DND-41 (cell line): ENCODE measurements around the gene RNU1-1.
"Not testable (repeated sequence)": the region's sequence is repeated elsewhere in the genome, so short reads cannot be mapped to it uniquely, and the experiment has no call there.

Experiments
- ATAC-seq: fragments of 200-7000 bp; cut with Tn5 transposase; 3 replicates; pipeline ENCODE4 v1.9.1; 2021; ENCODE audit warnings: low read depth; ENCODE audit not compliant: insufficient read depth
- DNase-seq: peaks from one replicate; pipeline ENCODE4 v3.0.0-alpha.2; 2020
- H2AFZ ChIP-seq: 2 replicates; pipeline ENCODE4 v1.6.0; 2012; ENCODE audit warnings: low read depth, low read length
- H3K27ac ChIP-seq: 2 replicates; pipeline ENCODE4 v1.5.1; 2012; ENCODE audit warnings: low read length, inconsistent platforms
- H3K27me3 ChIP-seq: fragments of 200-600 bp; sonication (generic); 2 replicates; pipeline ENCODE4 v1.6.0; 2012; ENCODE audit warnings: low read length, mild to moderate bottlenecking, inconsistent platforms; ENCODE audit not compliant: insufficient read depth, poor library complexity
- H3K36me3 ChIP-seq: 2 replicates; pipeline ENCODE4 v1.5.1; 2012; ENCODE audit warnings: low read length, inconsistent platforms; ENCODE audit not compliant: insufficient read depth
- H3K4me1 ChIP-seq: 2 replicates; pipeline ENCODE4 v1.5.1; 2012; ENCODE audit warnings: mild to moderate bottlenecking, low read length; ENCODE audit not compliant: insufficient read depth
- H3K4me2 ChIP-seq: 2 replicates; pipeline ENCODE4 v1.6.0; 2012; ENCODE audit warnings: mild to moderate bottlenecking, moderate library complexity, low read length, inconsistent platforms; ENCODE audit not compliant: insufficient read depth
- H3K4me3 ChIP-seq, 2 experiments: fragments of 200-600 bp in 1 of 2; shearing (Covaris generic) in 1 of 2; 2 replicates each; pipeline ENCODE4 v1.5.1; 2012 to 2016; ENCODE audit warnings: inconsistent platforms in 2 of 2, low read length in 2 of 2, mild to moderate bottlenecking in 2 of 2, low read depth in 1 of 2, moderate library complexity in 1 of 2
- H3K79me2 ChIP-seq: 2 replicates; pipeline ENCODE4 v1.6.0; 2012; ENCODE audit warnings: low read length, inconsistent platforms; ENCODE audit not compliant: insufficient read depth
- H3K9ac ChIP-seq: 2 replicates; pipeline ENCODE4 v1.6.0; 2012; ENCODE audit warnings: low read depth, mild to moderate bottlenecking, inconsistent platforms, low read length, moderate library complexity
- H3K9me3 ChIP-seq: 2 replicates; pipeline ENCODE4 v1.5.1; 2012; ENCODE audit warnings: low read length, moderate library complexity, mild to moderate bottlenecking, inconsistent platforms; ENCODE audit not compliant: insufficient read depth, severe bottlenecking
- H4K20me1 ChIP-seq: 2 replicates; pipeline ENCODE4 v1.6.0; 2012; ENCODE audit warnings: low read length; ENCODE audit not compliant: insufficient read depth
- EZH2 ChIP-seq: IDR thresholded peaks from 3 replicates; pipeline ENCODE4 v1.6.1; 2012; ENCODE audit warnings: borderline replicate concordance, low read depth, mild to moderate bottlenecking, moderate library complexity, low read length, inconsistent platforms; ENCODE audit not compliant: severe bottlenecking
- TF ChIP-seq, protein P1 (sequence below): IDR thresholded peaks from 2 replicates; pipeline ENCODE4 v1.5.1; 2012; ENCODE audit warnings: borderline replicate concordance, low read length, moderate library complexity, mild to moderate bottlenecking; ENCODE audit not compliant: poor library complexity, severe bottlenecking; ENCODE audit errors: extremely low read depth

Gene RNU1-1

DNA sequence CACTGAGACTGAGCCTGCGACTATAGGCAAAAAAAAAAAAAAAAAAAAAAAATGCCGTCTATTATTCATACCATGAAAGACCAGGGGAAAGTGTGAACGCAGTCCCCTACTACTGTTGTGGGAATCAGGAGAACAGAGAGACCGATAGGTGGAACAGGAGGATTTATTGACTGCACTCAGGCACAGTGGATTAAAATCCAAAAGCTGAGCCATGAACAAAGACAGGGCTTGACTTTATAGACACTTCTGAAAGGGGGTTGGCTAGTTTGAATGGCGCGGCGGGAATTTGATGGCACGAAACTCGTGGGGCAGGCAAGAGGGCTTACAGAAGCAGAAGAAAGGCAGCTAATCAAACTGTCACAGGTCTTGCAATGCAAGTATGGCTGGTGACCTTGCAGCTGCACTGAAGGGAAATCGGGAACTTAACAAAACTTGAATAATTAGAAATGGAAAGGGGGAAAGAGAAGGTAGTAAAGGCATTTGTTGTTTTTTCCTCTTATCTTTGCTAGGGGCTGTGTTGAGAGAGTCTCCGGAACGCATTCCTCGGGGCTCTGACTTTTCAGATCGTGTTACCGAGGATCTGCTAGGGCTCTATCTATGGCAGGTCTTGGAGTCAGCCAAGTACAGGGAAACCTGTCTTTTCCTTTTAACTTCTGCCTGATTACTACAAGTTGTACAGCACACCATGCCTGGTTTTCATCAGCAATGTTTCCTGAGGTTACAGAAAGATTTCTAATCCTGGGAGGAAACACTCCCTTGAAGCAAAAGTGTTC lies 7.5 kb downstream of the RNU1-1 start:
- not testable (repeated sequence) for H3K9me3 ChIP-seq, H3K79me2 ChIP-seq, H3K27ac ChIP-seq, ATAC-seq, H3K9ac ChIP-seq, H2AFZ ChIP-seq, H3K4me3 ChIP-seq, H3K4me2 ChIP-seq, H3K4me1 ChIP-seq, H4K20me1 ChIP-seq, DNase-seq, H3K27me3 ChIP-seq, H3K36me3 ChIP-seq

DNA sequence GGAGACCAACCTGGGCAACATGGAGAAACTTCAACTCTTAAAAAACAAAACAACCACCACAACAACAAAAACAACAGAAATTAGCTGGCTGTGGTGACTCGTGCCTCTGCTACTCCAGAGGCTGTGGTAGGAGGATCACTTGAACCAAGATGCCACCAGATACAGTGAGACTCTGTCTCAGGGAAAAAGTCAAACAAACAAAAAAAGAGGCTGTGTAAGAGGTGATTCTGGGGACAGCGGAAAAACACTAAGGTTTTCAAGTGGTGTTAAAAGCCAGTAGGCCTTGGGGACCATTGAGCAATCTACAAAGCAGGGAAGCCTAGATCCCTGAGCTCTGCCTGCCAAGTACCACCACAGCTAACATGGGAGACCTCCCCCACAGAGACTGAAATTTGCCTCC lies 8.2 kb downstream of the RNU1-1 start:
- H3K36me3 ChIP-seq, H3K4me2 ChIP-seq, H3K27me3 ChIP-seq, H2AFZ ChIP-seq, H3K27ac ChIP-seq, H3K4me1 ChIP-seq, H3K4me3 ChIP-seq, H4K20me1 ChIP-seq, H3K9ac ChIP-seq, DNase-seq, H3K79me2 ChIP-seq, H3K9me3 ChIP-seq, ATAC-seq: not testable (repeated sequence)

DNA sequence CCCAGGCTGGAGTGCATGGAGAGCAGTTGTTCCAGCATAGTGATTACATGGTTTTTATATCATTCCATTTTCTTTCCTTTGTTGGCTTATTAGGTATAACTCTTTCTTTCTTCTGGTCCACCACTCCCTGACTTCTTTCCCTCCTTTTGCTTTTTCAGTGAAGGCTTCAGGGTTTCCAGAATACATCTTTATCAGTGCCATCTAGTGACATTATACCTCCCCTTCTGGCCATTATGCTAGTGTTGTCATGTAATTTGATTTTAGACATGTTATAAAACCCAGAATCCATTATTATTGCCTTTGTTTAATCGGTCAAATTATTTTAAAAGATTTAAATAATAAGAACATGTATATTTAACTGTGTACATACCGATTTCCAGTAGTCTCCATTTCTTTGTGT lies 10.6 kb downstream of the RNU1-1 start:
- Histone ChIP-seq H3K4me2 (no peak overlapping the region), H3K4me3 (no peak overlapping the region), H4K20me1 (no peaks in the 10 kb centered on the region), H3K4me1 (peaks cover 14% of the 10 kb centered on the region), H3K79me2 (peaks cover 2% of the 10 kb centered on the region; the same call in 1 of the 2 replicates), H3K9ac (no peak overlapping the region), H3K36me3 (no peaks in the 10 kb centered on the region), H2AFZ (no peak overlapping the region), H3K27ac (no peak overlapping the region), H3K9me3 (peaks cover 5% of the 10 kb centered on the region), H3K27me3 (no peaks in the 10 kb centered on the region)
- DNase-seq (no peak), ATAC-seq (no peak)
- TF ChIP-seq EZH2, result no peak
- TF ChIP-seq, protein P1, sequence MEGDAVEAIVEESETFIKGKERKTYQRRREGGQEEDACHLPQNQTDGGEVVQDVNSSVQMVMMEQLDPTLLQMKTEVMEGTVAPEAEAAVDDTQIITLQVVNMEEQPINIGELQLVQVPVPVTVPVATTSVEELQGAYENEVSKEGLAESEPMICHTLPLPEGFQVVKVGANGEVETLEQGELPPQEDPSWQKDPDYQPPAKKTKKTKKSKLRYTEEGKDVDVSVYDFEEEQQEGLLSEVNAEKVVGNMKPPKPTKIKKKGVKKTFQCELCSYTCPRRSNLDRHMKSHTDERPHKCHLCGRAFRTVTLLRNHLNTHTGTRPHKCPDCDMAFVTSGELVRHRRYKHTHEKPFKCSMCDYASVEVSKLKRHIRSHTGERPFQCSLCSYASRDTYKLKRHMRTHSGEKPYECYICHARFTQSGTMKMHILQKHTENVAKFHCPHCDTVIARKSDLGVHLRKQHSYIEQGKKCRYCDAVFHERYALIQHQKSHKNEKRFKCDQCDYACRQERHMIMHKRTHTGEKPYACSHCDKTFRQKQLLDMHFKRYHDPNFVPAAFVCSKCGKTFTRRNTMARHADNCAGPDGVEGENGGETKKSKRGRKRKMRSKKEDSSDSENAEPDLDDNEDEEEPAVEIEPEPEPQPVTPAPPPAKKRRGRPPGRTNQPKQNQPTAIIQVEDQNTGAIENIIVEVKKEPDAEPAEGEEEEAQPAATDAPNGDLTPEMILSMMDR, result no peak

DNA sequence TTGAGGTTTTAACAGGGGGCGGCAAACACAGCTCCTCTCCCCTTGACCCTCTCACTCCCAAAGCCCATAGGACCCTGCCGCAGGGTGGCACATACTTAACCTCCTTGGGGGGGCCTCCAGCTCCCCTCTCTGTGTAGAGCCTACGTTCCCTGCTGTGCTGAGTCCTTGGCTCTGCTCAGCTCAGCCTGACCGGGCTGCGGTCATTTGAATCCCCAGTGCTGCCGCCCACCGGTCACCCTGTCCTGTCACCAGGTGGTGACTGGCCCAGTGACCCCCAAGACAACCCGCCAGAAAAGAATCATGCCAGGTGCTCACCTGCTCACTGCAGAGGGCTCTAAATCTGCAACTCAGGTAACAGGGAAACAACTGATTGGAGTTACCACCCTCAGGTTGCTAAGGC lies 12.6 kb downstream of the RNU1-1 start:
- ATAC-seq, H2AFZ ChIP-seq, DNase-seq, H4K20me1 ChIP-seq, H3K4me2 ChIP-seq, H3K27me3 ChIP-seq, H3K79me2 ChIP-seq, H3K9ac ChIP-seq, H3K9me3 ChIP-seq, H3K4me3 ChIP-seq, H3K27ac ChIP-seq, H3K36me3 ChIP-seq: not testable (repeated sequence)
- H3K4me1 ChIP-seq, result peaks cover 23% of the 10 kb centered on the region

DNA sequence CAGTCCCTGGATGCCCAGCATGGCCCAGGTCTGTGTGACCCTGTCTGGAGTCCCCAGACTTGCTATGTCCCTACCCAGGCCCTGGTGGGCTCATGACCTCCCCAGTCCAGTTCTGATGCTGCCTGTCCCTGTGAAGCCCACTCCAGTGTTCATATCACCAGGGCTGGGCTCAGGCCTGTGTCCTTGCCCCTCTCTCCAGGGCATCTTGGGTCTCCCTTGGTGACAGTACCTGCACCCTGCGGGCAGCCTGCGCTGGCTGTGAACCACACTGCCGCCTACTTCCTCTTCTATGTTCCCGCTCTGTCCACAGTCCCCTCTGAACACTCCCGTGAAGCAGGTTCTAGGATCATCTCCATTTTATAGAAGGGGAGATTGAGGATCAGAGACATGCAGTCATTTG lies 13.1 kb downstream of the RNU1-1 start:
- not testable (repeated sequence) for ATAC-seq, H3K4me2 ChIP-seq, H3K27me3 ChIP-seq, H2AFZ ChIP-seq, DNase-seq, H3K4me3 ChIP-seq, H3K27ac ChIP-seq, H4K20me1 ChIP-seq, H3K36me3 ChIP-seq, H3K9ac ChIP-seq, H3K79me2 ChIP-seq, H3K9me3 ChIP-seq
- H3K4me1 ChIP-seq, result peaks cover 23% of the 10 kb centered on the region

DNA sequence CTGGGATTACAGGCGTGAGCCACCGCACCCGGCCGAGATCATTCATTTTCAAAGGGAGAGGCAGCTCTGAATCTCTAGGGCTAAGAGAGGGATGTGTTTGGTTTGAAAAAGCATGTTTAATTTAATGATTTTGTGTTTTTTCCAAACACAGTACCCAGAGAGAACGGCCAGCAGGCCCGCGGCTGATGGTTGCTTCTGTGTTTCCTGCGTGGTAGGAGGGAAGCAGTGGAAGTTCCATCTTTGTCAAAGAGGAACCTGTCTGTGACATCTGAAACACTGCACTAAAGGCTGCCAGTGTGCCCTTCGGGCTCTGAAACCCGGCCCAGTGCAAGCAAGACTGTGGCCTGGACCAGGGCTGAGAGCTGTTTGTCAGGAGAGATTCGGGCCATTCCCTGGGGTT lies 13.6 kb downstream of the RNU1-1 start:
- not testable (repeated sequence) for DNase-seq, H4K20me1 ChIP-seq, ATAC-seq

More for the DNA sequence above, 13.6 kb downstream of the RNU1-1 start:
- H3K9ac ChIP-seq, H3K9me3 ChIP-seq, H3K4me3 ChIP-seq, H3K79me2 ChIP-seq, H3K27me3 ChIP-seq, H2AFZ ChIP-seq, H3K4me2 ChIP-seq, H3K36me3 ChIP-seq, H3K27ac ChIP-seq: not testable (repeated sequence)
- H3K4me1 ChIP-seq, result peaks cover 23% of the 10 kb centered on the region
